Trophoblast cell (in vitro differentiated cells and primary cell): ENCODE data around the gene DTNB.

Experiments used
- DNase-seq, 2 donors: peaks; one replicate each; pipeline ENCODE4 v3.0.0-alpha.2; 2016
- H2AFZ ChIP-seq: 2 replicates; pipeline ENCODE4 v1.6.1; 2013; ENCODE audit warnings: low read length, moderate library complexity, mild to moderate bottlenecking; ENCODE audit not compliant: insufficient read depth, poor library complexity
- H2AK5ac ChIP-seq: 2 replicates; pipeline ENCODE4 v1.6.1; 2013; ENCODE audit warnings: mild to moderate bottlenecking, low read length
- H2BK120ac ChIP-seq: 2 replicates; pipeline ENCODE4 v1.6.1; 2013; ENCODE audit warnings: low read length, mild to moderate bottlenecking, moderate library complexity; ENCODE audit not compliant: insufficient read depth, poor library complexity
- H2BK12ac ChIP-seq: 2 replicates; pipeline ENCODE4 v1.6.1; 2013; ENCODE audit warnings: mild to moderate bottlenecking, low read length, moderate library complexity
- H2BK5ac ChIP-seq: 2 replicates; pipeline ENCODE4 v1.6.1; 2013; ENCODE audit warnings: low read length, low read depth, moderate library complexity, mild to moderate bottlenecking; ENCODE audit not compliant: poor library complexity
- H3K14ac ChIP-seq: 2 replicates; pipeline ENCODE4 v1.6.1; 2013; ENCODE audit warnings: mild to moderate bottlenecking, low read length
- H3K18ac ChIP-seq: 2 replicates; pipeline ENCODE4 v1.6.1; 2013; ENCODE audit warnings: mild to moderate bottlenecking, low read length
- H3K23ac ChIP-seq: 2 replicates; pipeline ENCODE4 v1.6.1; 2013; ENCODE audit warnings: low read length
- H3K27ac ChIP-seq: 2 replicates; pipeline ENCODE4 v1.5.1; 2013; ENCODE audit warnings: low read depth, mild to moderate bottlenecking, inconsistent platforms, low read length, moderate library complexity
- H3K27me3 ChIP-seq: 2 replicates; pipeline ENCODE4 v1.6.1; 2013; ENCODE audit warnings: inconsistent platforms, mild to moderate bottlenecking, low read length, moderate library complexity; ENCODE audit not compliant: insufficient read depth
- H3K36me3 ChIP-seq, 2 experiments: 1 replicate in 1 of 2; 2 replicates in 1 of 2; pipeline ENCODE4 v1.6.1; 2013; ENCODE audit warnings: low read length in 2 of 2, mild to moderate bottlenecking in 2 of 2, moderate library complexity in 1 of 2; ENCODE audit not compliant: insufficient read depth in 2 of 2, control insufficient read depth in 1 of 2
- H3K4ac ChIP-seq: 2 replicates; pipeline ENCODE4 v1.6.1; 2013; ENCODE audit warnings: low read depth, mild to moderate bottlenecking, low read length, moderate library complexity
- H3K4me1 ChIP-seq, 2 experiments: 1 replicate in 1 of 2; 2 replicates in 1 of 2; pipeline ENCODE4 v1.6.1; 2013; ENCODE audit warnings: low read length in 2 of 2, mild to moderate bottlenecking in 2 of 2, moderate library complexity in 1 of 2; ENCODE audit not compliant: insufficient read depth in 2 of 2, control insufficient read depth in 1 of 2
- H3K4me2 ChIP-seq: 2 replicates; pipeline ENCODE4 v1.6.1; 2013; ENCODE audit warnings: inconsistent platforms, mild to moderate bottlenecking, low read length, moderate library complexity
- H3K4me3 ChIP-seq: 2 replicates; pipeline ENCODE4 v1.5.1; 2013; ENCODE audit warnings: mild to moderate bottlenecking, low read depth, low read length, inconsistent platforms
- H3K79me1 ChIP-seq: one replicate; pipeline ENCODE4 v1.6.1; 2013; ENCODE audit warnings: low read length
- H3K79me2 ChIP-seq: 2 replicates; pipeline ENCODE4 v1.6.1; 2013; ENCODE audit warnings: low read length, mild to moderate bottlenecking; ENCODE audit not compliant: control insufficient read depth, insufficient read depth, poor library complexity
- H3K9ac ChIP-seq: 2 replicates; pipeline ENCODE4 v1.6.1; 2013; ENCODE audit warnings: mild to moderate bottlenecking, low read length
- H3K9me3 ChIP-seq: 2 replicates; pipeline ENCODE4 v1.6.1; 2013; ENCODE audit warnings: low read depth, mild to moderate bottlenecking, control low read depth, inconsistent platforms, low read length; ENCODE audit not compliant: insufficient read depth
- H4K12ac ChIP-seq: 2 replicates; pipeline ENCODE4 v1.6.1; 2013; ENCODE audit warnings: low read depth, mild to moderate bottlenecking, low read length, moderate library complexity
- H4K8ac ChIP-seq: 2 replicates; pipeline ENCODE4 v1.6.1; 2013; ENCODE audit warnings: low read depth, mild to moderate bottlenecking, low read length, moderate library complexity
- H4K91ac ChIP-seq: one replicate; pipeline ENCODE4 v1.6.1; 2013; ENCODE audit warnings: low read depth, mild to moderate bottlenecking, low read length, moderate library complexity
- WGBS: extraction: QIAGEN DNeasy Blood & Tissue Kit; methylation state at CpG from one replicate; pipeline ENCODE4 v1.1.7; 2013; ENCODE audit warnings: missing lambda C conversion rate; ENCODE audit not compliant: insufficient read length, insufficient coverage; ENCODE audit errors: extremely low coverage; 5-methylcytosine and 5-hydroxymethylcytosine counted together

DTNB gene

DNA sequence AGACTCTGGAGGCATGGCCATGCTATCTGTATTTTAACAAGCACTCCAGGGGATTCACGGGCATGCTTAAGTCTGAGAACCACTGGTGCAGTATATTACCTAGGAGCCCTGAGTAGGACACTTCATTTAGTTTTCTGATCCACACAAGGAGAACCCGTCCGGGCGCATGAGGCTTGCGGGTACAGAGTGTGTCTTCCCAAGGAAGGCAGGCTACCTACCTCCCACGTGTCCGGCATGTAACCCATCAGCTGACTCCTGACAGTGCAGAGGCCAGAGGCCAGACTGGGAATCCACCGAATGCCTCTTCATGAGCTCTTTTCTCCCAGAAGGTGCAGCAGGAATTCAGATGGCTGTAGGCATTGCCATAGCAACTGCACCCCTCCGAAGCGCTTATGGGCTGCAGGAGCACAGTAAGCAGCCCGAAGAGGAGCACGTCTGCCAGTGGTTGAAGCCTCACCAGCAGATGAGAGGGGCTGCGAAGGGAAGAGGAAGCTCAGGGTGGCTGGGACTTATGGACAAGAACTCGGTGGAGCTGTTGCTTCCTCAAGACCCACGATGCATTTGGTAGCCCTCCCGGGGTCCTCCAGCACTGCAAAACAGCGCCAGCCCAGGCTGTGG, 297.9 kb downstream of the DTNB start:
- H4K91ac ChIP-seq, result no peak overlapping the region
- H3K27ac ChIP-seq, result no peak overlapping the region
- no peak overlapping the region for H2BK5ac ChIP-seq
- peaks cover 10 to 16% of the 10 kb centered on the region in 2 experiments for H3K4me1 ChIP-seq
- H2AFZ ChIP-seq, result no peak overlapping the region
- no peaks in the 10 kb centered on the region for H3K79me2 ChIP-seq
- peaks cover 2% of the 10 kb centered on the region for H3K9me3 ChIP-seq
- peaks cover 3% of the 10 kb centered on the region for H3K79me1 ChIP-seq
- H3K36me3 ChIP-seq, result no peaks in the 10 kb centered on the region
- H3K18ac ChIP-seq, result no peak overlapping the region
- no peak overlapping the region for H2BK120ac ChIP-seq
- H3K27me3 ChIP-seq, result no peaks in the 10 kb centered on the region
- H2BK12ac ChIP-seq, result no peak overlapping the region
- H3K14ac ChIP-seq, result no peak overlapping the region
- H3K9ac ChIP-seq, result no peak overlapping the region
- no peak overlapping the region for H3K4me2 ChIP-seq
- no peak overlapping the region for H3K23ac ChIP-seq
- H4K8ac ChIP-seq, result no peak overlapping the region
- no peak overlapping the region for H3K4me3 ChIP-seq
- no peak overlapping the region for H3K4ac ChIP-seq
- H2AK5ac ChIP-seq, result no peak overlapping the region
- WGBS, result no CpG with 5 or more reads among the region's 17 CpGs
- no peak overlapping the region for H4K12ac ChIP-seq
- DNase-seq, result no peak

DNA sequence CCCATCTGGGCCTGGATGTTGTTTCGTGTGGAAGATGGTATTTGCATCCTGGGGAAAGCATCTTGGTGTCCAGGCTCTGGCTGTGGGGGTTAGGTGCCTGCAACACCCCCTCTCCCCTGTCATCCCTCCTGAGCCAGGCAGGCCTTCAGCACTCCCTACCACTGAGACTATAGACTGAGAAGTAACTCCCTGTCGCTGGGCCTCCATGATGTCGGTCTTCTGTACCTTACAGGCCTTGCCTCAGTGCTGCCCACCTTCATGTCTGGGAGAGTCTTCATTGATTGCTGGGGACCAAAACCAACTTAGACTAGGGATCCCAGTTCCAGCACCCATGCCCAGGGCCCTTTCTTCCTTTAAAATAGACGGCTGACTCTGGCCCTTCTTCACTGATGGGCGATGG, 298.6 kb downstream of the DTNB start:
- Histone ChIP-seq H2BK12ac (no peak overlapping the region), H2AFZ (no peak overlapping the region), H2BK5ac (no peak overlapping the region), H3K4me3 (no peak overlapping the region), H3K4me1 (peaks cover 10 to 16% of the 10 kb centered on the region in 2 experiments), H3K9ac (no peak overlapping the region), H3K4me2 (no peak overlapping the region), H3K27me3 (no peaks in the 10 kb centered on the region), H3K36me3 (no peaks in the 10 kb centered on the region), H3K27ac (no peak overlapping the region), H3K23ac (no peak overlapping the region), H3K14ac (no peak overlapping the region), H4K8ac (no peak overlapping the region), H4K12ac (no peak overlapping the region), H3K18ac (no peak overlapping the region), H3K9me3 (peaks cover 2% of the 10 kb centered on the region), H3K79me2 (no peaks in the 10 kb centered on the region), H3K4ac (no peak overlapping the region), H3K79me1 (peaks cover 3% of the 10 kb centered on the region), H2AK5ac (no peak overlapping the region), H2BK120ac (no peak overlapping the region), H4K91ac (no peak overlapping the region)
- WGBS, result no CpG with 5 or more reads among the region's 5 CpGs
- no peak for DNase-seq

DNA sequence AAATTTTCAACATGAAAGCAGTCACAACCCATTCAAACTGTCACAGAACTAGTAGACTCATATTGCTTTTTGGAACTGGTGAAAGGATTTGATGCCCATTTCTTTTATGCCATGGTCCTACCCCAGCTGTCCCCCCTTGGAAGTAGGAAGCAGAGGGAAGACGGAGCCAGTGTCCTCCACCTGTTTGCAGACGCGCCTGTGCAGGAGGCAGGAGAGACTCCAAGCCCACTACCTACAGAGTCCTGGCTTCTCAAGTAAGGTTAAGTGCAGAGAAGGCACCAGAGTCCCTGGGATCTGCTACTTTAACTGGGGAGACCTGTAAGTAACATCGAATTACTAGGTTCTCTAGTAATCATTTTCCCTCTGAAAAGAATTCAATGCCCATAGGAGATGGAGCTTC, 299.0 kb downstream of the DTNB start:
- H4K8ac ChIP-seq, result no peak overlapping the region
- H2BK120ac ChIP-seq, result no peak overlapping the region

DNA sequence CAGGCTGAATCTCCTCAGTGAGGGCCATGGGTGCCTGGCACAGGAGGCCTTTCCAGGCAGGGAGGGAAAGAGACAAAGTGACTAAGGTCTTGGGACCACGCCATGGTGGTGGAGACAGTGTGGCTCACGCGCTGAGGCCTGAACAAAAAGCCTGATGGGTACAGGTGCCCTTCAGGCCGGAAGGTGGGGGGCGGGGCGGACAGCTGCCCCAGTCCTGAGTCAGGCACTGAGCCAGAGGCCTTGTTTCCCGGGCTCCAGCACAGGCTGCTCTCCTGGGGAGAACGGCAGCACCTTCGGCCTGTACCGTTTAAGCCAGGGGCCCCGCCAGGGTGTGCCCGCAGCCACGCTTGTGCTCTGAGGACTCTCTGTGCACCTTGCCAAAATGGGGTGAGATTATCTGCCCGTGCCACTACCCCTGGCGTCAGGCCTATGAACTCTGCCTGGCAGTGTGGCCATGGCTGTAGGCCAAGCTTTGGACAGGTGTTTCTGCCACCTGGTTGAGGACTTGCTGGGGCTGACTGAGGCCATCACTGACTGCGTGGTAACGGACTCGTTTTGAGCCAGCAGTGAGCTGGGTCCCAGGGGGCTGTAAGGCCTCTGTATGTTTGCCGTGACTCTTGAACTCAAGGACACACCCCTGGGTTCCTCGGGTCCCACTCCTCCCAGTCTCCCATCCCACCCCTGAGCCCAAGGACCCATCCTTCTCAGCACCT, 300.0 kb downstream of the DTNB start:
- Histone ChIP-seq H3K79me2 (no peaks in the 10 kb centered on the region), H2AK5ac (no peak overlapping the region), H3K4ac (no peak overlapping the region), H3K27ac (no peak overlapping the region), H3K27me3 (no peaks in the 10 kb centered on the region), H3K4me1 (peaks cover 10 to 13% of the 10 kb centered on the region in 2 experiments), H3K4me3 (no peak overlapping the region), H3K14ac (no peak overlapping the region), H3K79me1 (peaks cover 3% of the 10 kb centered on the region), H3K4me2 (no peak overlapping the region), H3K23ac (no peak overlapping the region), H2AFZ (no peak overlapping the region), H3K36me3 (no peaks in the 10 kb centered on the region), H2BK12ac (no peak overlapping the region), H3K18ac (no peak overlapping the region), H3K9me3 (no peaks in the 10 kb centered on the region), H2BK120ac (no peak overlapping the region), H3K9ac (no peak overlapping the region), H2BK5ac (no peak overlapping the region), H4K8ac (no peak overlapping the region), H4K12ac (no peak overlapping the region), H4K91ac (no peak overlapping the region)
- no peak for DNase-seq
- no CpG with 5 or more reads among the region's 20 CpGs for WGBS

More for the DNA sequence above, 299.0 kb downstream of the DTNB start:
- no peak overlapping the region for H3K18ac ChIP-seq
- H3K4me1 ChIP-seq, result peaks cover 10 to 16% of the 10 kb centered on the region in 2 experiments
- H3K4me2 ChIP-seq, result no peak overlapping the region
- H2BK12ac ChIP-seq, result no peak overlapping the region
- H3K36me3 ChIP-seq, result no peaks in the 10 kb centered on the region
- peaks cover 3% of the 10 kb centered on the region for H3K79me1 ChIP-seq
- H3K79me2 ChIP-seq, result no peaks in the 10 kb centered on the region
- peaks cover 2% of the 10 kb centered on the region for H3K9me3 ChIP-seq
- no peak overlapping the region for H3K9ac ChIP-seq
- no peaks in the 10 kb centered on the region for H3K27me3 ChIP-seq
- no peak overlapping the region for H3K14ac ChIP-seq
- H3K4ac ChIP-seq, result no peak overlapping the region
- H4K12ac ChIP-seq, result no peak overlapping the region
- no peak overlapping the region for H3K23ac ChIP-seq
- DNase-seq, result no peak
- no CpG with 5 or more reads among the region's 4 CpGs for WGBS
- no peak overlapping the region for H3K27ac ChIP-seq
- no peak overlapping the region for H2AK5ac ChIP-seq
- H4K91ac ChIP-seq, result no peak overlapping the region
- H2AFZ ChIP-seq, result no peak overlapping the region
- H2BK5ac ChIP-seq, result no peak overlapping the region
- H3K4me3 ChIP-seq, result no peak overlapping the region
